GM12874 (cell line): ENCODE results near the gene CEP41.

Experiments used
- CTCF ChIP-seq: IDR thresholded peaks from 2 replicates; pipeline ENCODE4 v1.5.1; 2011; ENCODE audit warnings: low read depth, mild to moderate bottlenecking, control low read depth, low read length, moderate library complexity; ENCODE audit not compliant: insufficient read depth

Gene CEP41

GRCh38 chr7:130371046-130371445, 69.8 kb downstream of the CEP41 start:
- TF ChIP-seq CTCF = no peak

- no peak for TF ChIP-seq CTCF
These were observed 70.8 kb downstream of the CEP41 start for GRCh38 chr7:130369831-130370550.

GRCh38 chr7:130369110-130369711, 71.6 kb downstream of the CEP41 start:
- no peak for TF ChIP-seq CTCF

GRCh38 chr7:130367836-130368746, 72.7 kb downstream of the CEP41 start:
- TF ChIP-seq CTCF = no peak

GRCh38 chr7:130367088-130367755, 73.6 kb downstream of the CEP41 start:
- no peak for TF ChIP-seq CTCF

- TF ChIP-seq CTCF = no peak
These were observed 74.3 kb downstream of the CEP41 start for GRCh38 chr7:130366564-130366963.
